GM19035 (cell line): Measurements from ENCODE around the gene TTYH3.

Source experiments
- ATAC-seq: cut with Tn5 transposase; IDR thresholded peaks from one replicate; pipeline ENCODE4 v1.9.1; 2021; ENCODE audit not compliant: unreplicated experiment

TTYH3 gene

DNA sequence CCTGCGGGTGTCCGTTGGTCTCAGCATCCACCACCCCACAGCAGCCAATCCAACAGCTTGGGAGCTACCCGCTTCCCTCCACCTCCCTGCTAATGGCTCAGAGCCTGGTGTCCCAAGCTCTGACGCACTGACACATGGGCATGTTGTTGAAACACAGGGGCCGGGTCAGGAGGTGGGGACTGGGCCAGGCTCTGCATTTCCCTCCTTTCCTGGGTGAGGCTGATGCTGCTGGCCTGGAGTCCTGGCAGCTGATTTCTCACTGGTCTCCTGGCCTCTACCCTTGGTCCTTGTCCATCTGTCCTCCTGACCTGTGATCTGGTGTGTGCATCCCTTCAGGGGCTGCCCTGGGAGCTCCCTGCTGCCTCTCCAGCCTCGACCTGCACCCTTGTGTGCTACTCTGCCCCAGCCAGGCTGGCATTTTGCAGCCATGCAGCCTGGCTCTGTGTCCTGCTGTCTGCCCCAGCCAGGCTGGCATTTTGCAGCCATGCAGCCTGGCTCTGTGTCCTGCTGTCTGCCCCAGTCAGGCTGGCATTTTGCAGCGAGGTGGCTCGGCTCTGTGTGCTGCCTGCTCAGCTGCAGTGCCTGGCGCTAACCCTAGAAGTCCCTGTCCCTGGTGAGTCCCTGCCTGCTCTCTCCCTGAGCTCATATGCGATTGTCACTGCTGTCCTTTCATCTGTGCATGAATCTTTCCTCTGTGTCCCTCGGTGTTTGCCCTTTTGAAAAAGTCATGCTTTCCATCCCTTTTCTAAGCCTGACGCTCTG, 70.2 kb downstream of the TTYH3 start:
- ATAC-seq, result no peak

DNA sequence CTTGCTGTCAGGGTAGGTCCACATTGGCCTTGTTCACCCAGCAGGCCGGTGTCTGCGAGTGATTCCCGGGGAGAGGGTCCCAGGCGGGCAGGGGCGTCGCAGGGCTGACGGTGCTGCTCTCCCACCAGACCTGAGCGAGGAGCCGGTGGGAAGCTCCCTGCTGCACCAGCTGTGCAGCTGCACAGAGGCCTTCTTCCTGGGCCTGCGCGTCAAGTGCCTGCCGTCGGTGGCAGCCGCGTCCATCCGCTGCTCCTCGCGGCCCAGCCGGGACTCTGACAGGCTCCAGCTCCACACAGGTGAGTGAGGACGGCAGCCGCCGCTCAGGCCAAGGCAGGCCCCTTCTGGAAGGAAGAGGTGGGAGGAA, 70.8 kb downstream of the TTYH3 start:
- ATAC-seq, result no peak

DNA sequence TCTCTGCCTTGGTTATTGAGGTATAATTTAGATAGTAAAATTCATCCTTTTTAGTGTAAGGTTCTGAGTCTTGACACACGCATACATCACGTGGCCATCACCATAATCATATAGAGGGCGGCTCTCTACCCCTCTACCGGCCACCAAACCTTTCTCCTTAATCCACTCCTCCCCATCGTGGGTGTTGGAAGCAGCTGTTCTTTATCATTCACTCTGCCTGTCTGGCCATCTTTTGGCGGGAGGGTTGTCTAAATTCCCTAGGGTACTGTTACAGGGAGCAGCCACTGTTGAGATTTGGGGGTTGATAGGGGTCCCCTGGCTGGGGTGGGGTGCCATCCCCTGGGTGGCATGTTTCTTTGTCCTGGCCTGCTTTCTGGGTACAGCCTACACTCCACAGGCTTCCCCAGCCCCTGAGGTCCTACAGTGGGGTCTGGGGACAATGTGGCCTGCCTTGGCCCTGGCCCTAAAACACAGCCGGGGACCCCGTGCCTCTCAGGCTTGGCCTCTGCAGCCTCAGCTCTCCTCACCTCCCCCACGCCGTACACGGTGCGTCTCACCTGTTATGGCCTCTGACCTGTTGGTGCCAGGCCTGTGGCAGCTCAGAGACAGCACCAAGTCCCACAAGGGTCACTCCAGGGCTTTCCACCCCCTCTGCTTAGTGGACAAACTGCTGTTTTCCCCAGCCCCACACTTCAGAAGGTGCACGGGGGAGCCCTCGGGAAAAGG, 73.7 kb downstream of the TTYH3 start:
- no peak for ATAC-seq

DNA sequence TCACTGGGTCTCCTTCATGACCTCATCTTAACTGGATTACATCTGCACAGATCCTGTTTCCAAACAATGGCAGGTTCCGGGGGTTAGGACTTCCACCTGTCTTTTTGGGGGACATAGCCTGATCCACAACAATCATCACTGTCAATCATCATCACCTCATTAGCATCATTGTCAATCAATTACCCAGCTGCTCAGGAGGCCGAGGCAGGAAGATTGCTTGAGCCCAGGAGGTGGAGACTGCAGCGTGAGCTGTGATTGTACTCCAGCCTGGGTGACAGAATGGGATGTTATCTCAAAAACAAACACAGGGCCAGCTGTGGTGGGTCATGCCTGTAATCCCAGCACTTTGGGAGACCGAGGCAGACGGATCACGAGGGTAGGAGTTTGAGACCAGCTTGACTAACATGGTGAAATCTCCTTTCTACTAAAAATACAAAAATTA, 74.9 kb downstream of the TTYH3 start:
- ATAC-seq, result no peak

DNA sequence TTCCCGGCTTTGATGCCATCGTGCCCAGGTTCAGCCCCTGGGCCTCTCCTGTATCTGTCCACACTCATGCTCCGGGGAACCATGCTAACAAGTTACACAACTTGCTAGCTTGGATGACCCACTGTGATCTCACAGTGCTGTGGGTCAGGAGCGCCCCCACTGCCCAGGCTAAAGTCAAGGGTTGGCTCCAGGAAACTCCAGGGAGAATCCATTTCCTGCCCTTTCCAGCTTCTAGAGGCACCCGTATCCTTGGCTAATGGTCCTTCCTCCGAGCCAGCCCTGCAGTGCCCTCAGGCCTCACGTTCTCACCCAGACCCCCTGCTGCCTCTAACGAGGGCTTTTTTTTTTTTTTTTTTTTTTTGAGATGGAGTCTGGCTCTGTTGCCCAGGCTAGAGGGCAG, 75.7 kb downstream of the TTYH3 start:
- ATAC-seq, result no peak

DNA sequence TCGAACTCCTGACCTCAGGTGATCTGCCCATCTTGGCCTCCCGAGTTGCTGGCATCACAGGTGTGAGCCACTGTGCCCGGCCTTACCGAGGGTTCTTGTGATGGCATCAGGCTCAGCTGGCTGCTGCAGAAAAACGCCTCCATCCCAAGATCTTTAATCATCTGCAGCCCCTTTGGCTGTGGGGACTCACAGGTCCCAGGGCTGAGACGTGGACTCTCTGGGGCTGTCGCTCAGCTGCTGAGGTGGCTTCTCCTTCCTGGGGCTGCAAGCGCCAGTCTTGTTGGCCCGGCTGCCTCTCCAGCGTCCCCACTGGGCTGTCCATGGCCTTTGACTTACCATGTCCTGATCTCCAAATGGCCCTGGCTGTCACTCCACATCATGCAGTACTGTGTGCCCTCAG, 76.3 kb downstream of the TTYH3 start:
- ATAC-seq, result no peak

DNA sequence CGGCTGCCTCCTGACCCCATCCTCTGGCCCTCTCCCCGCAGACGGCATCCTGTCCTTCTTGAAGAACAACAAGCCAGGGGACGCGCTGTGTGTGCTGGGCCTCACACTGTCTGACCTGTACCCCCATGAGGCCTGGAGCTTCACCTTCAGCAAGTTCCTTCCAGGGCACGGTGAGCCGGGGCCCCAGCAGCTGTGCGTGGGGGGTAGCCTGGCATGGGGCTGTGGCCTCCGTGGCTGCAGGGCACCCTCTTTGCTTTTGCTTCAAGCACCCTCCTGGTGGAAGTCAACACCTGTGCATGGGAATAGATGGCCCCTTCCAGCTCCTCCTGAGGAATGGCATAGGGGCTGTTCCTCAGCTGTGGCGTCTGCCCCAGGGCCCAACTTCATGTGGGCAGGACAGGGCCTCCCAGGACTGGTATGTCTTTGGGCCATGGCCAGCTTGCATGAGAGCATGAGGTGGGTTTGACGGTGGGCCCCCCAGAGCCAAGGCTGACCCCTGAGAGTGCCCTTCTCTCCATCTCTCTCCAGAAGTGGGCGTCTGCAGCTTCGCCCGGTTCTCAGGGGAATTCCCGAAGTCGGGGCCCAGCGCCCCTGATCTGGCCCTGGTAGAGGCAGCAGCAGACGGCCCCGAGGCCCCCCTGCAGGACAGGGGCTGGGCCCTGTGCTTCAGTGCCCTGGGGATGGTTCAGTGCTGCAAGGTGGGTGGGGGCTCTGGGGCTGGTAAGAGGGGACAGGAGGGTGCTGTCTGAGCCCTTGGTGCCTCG, 76.9 kb downstream of the TTYH3 start:
- ATAC-seq, result no peak

DNA sequence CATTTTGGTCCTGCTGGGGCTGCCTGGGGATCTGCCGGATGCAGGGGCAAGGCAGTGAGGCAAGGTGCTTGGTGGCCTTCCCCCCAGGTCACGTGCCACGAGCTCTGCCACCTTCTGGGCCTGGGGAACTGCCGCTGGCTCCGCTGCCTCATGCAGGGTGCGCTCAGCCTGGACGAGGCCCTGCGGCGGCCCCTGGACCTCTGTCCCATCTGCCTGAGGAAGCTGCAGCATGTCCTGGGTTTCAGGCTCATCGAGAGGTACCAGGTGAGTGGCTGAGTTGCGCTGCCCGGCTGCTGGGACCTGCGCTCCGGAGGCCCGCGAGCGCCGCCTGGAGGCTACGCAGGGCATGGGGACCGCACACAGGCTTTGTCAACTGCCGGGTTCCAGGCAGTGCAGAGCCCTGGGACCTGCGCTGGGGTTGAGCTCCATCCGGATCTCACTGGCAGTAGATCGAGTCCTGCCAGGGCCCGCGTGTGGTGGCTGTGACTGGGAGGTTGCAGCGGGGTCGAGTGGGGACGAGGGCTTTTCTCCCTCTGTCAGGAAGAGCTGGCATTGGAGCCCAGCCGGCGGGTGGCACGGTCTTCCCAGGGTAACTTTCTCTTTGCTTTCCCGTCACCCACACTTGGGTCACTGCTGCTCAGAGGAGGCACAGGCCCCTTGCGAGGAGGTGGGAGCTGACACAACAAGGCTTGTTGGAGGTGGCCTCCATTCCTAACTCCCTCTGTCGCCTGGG, 77.9 kb downstream of the TTYH3 start:
- ATAC-seq, result peak; percentile 81

DNA sequence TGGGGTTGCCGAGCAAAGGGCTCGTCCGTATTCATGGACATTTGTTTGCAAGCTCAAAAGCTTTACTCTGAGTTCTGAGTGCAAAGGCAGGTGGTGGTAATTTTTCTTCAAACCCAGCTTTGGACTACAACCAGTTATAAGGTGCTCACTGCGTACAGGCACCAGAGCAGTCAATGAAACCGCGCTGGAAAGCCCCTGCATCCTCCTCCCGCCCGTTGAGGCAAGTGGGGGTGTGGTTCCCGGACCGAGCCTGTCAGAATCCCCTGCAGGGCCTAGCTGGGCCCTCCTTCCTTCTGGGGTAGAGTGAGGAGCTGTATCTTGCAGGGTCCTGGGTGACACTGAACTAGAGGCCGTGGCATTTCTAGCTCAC, 78.5 kb downstream of the TTYH3 start:
- peak; percentile 50 for ATAC-seq

DNA sequence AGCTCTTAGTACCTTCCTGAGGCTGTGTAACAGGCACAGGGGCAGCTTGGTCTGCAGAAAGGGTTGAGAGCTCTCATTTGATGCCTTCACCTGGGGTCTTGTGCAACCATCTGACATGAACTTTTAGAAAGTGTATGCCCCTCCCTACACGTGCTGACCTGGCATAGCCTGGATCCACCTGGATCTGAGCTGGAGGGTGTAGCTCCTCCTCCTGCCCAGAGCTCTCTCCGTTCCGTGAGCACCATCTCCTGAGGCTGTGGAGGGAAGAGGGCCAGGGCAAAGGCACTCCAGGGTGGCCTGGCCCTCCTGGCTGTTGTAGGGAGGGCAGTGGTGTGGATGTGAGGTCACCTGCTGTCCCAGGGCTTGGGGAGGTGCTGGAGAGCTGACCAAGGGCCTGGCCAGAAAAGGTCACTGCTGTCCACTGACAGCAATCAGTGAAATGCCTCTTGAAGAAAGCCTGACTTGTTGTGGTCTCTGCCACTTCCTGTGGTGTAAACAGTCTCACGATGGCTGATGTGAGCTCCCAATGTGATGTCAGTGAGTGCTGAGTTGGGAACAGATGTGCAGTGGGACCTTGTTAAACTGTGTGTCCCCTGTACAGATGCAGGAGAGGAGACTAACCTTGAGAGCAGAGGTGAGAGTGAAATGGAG, 79.2 kb downstream of the TTYH3 start:
- ATAC-seq, result no peak

DNA sequence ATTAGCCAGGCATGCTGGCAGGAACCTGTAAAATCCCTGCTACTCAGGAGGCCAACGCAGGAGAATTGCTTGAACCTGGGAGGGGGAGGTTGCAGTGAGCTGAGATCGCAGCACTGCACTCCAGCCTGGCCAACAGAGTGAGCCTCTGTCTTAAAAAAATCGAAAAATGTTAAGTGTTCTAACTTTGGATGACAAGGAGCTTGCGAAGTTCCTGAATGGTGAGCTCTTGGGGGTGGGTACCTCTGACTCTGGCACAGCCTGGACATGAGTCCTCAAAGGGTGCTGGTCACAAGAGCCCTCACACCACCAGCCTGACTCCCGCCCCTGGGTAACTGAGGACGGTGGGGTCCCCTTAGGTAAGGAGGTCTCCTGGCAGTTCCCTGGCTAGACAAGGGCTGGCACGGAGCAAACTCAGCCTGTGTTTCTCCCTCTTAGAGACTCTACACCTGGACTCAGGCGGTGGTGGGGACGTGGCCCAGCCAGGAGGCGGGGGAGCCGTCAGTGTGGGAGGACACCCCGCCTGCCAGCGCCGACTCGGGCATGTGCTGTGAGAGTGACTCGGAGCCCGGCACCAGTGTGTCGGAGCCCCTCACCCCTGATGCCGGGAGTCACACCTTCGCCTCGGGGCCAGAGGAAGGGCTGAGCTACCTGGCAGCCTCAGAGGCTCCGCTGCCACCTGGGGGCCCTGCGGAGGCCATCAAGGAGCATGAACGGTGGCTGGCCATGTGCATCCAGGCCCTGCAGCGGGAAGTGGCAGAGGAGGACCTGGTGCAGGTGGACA, 80.3 kb downstream of the TTYH3 start:
- ATAC-seq, result no peak

DNA sequence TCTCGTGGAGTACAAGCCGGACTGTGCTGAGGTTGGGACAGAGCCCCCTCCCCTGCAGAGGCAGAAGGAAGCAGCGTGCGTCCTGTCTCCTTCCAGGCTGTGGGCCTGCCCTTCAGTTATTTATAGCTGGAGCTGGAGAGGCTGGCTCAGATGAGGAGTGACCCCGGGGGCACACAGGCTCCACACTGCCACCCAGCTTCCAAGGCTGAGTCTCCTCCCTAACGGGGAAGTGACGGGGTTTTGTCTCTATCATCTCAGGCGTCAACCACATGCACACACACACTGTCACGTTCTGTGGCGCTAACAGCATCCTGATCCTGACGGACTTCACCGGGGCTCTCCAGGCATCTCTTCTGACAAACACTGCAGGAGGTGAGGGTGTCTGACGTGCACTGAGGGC, 81.6 kb downstream of the TTYH3 start:
- ATAC-seq, result no peak

DNA sequence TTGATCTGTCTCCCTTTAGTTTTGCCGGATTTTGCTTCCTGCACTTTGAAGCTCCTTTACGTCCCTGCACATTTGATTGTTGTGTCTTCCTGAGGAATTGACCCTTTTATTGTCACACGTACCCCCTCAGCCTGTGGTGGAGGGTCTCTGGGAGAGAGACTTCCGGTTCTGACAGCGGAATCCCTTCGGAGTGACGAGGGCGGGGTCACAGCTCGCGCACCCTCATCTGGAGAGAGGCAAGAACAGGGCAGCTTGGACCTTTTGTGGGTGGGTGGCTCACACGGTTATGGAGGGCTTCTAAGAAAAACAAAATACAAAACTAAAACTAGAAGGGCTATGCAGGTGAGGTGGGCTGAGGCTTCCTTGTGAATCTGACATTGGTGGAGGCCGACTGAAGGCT, 82.2 kb downstream of the TTYH3 start:
- ATAC-seq, result no peak
